Endodermal cell (in vitro differentiated cells): ENCODE results near the gene CHSY1. TPM values are rescaled to one million over a fixed set of nuclear protein-coding genes. Genes with fewer than 3 reads are reported as not detected.

Experiments used
- DNase-seq: peaks from one replicate; pipeline ENCODE4 v3.0.0-alpha.2; 2017
- H3K27ac ChIP-seq: 2 replicates; pipeline ENCODE4 v1.5.1; 2013; ENCODE audit warnings: mild to moderate bottlenecking, low read depth, low read length, moderate library complexity
- H3K27me3 ChIP-seq: 2 replicates; pipeline ENCODE4 v1.6.1; 2013; ENCODE audit warnings: mild to moderate bottlenecking, low read length, moderate library complexity; ENCODE audit not compliant: insufficient read depth, control insufficient read depth, poor library complexity, severe bottlenecking
- H3K36me3 ChIP-seq: 2 replicates; pipeline ENCODE4 v1.7.0; 2013; ENCODE audit warnings: mild to moderate bottlenecking, low read length, moderate library complexity; ENCODE audit not compliant: control insufficient read depth, insufficient read depth
- H3K4me1 ChIP-seq: one replicate; pipeline ENCODE4 v1.7.0; 2013; ENCODE audit warnings: low read length; ENCODE audit not compliant: control insufficient read depth, insufficient read depth
- H3K4me3 ChIP-seq: 2 replicates; pipeline ENCODE4 v1.5.1; 2013; ENCODE audit warnings: mild to moderate bottlenecking, low read length, moderate library complexity
- H3K9ac ChIP-seq: 2 replicates; pipeline ENCODE4 v1.6.1; 2013; ENCODE audit warnings: mild to moderate bottlenecking, low read length, moderate library complexity; ENCODE audit not compliant: poor library complexity, severe bottlenecking; ENCODE audit errors: extremely low read depth
- H3K9me3 ChIP-seq: 2 replicates; pipeline ENCODE4 v1.6.1; 2013; ENCODE audit warnings: mild to moderate bottlenecking, low read length, moderate library complexity; ENCODE audit not compliant: control insufficient read depth
- H3K27ac Mint-ChIP-seq: 2 replicates; pipeline ENCODE4 v1.8.0; 2020; ENCODE audit warnings: mixed read lengths
- H3K27me3 Mint-ChIP-seq: 2 replicates; pipeline ENCODE4 v1.8.0; 2021; ENCODE audit warnings: mild to moderate bottlenecking, mixed read lengths; ENCODE audit not compliant: insufficient read depth
- H3K36me3 Mint-ChIP-seq: 2 replicates; pipeline ENCODE4 v1.8.0; 2020; ENCODE audit warnings: low read depth, mixed read lengths
- H3K4me1 Mint-ChIP-seq: 2 replicates; pipeline ENCODE4 v1.8.0; 2020; ENCODE audit warnings: mixed read lengths
- H3K4me3 Mint-ChIP-seq: 2 replicates; pipeline ENCODE4 v1.8.0; 2020; ENCODE audit warnings: mild to moderate bottlenecking, moderate library complexity, mixed read lengths
- H3K9me3 Mint-ChIP-seq: 2 replicates; pipeline ENCODE4 v1.8.0; 2020; ENCODE audit warnings: mild to moderate bottlenecking, mixed read lengths
- WGBS, 2 experiments: methylation state at CpG; one replicate each; pipeline versions ENCODE4 v1.1.5 to v1.1.7; 2013; ENCODE audit warnings: missing lambda C conversion rate in 2 of 2, mixed read lengths in 1 of 2; ENCODE audit not compliant: insufficient coverage in 1 of 2, insufficient read length in 1 of 2; 5-methylcytosine and 5-hydroxymethylcytosine counted together
- total RNA-seq, 2 donors: library from RNA; stranded (reverse); fragmentation: NEBNext Ultra II Directional in 1 of 2; extraction: Animal tissue kit (Norgen Biotek cat#: 25700) in 1 of 2; gene quantifications; 2 replicates in 1 of 2; 3 replicates in 1 of 2; pipeline ENCODE4 v1.2.1, GENCODE V29; 2021
- TF ChIP-seq, protein P1 (sequence below): fragments of 200-600 bp; sonication (generic); conservative IDR thresholded peaks from 2 replicates; pipeline ENCODE4 v1.5.0; 2021; ENCODE audit warnings: antibody characterized with exemption, mild to moderate bottlenecking

CHSY1 gene
- total RNA-seq, 2 donors from 2014 or later = 33.3 to 39.9 TPM

GRCh38 chr15:101203029-101203573 is 48.7 kb downstream of the CHSY1 start:
- Mint-ChIP-seq H3K36me3 (peaks cover 8% of the 10 kb centered on the region), H3K4me3 (no peak overlapping the region), H3K4me1 (peaks cover 13% of the 10 kb centered on the region), H3K9me3 (no peaks in the 10 kb centered on the region), H3K27ac (no peak overlapping the region), H3K27me3 (no peaks in the 10 kb centered on the region)
- 83 to 100% methylated on average over 2 to 3 of the region's 4 CpGs for WGBS, 2 experiments
- Histone ChIP-seq H3K9ac (no peak overlapping the region), H3K27me3 (no peaks in the 10 kb centered on the region), H3K36me3 (peaks cover 4% of the 10 kb centered on the region), H3K27ac (no peak overlapping the region), H3K4me1 (peaks cover 4% of the 10 kb centered on the region), H3K4me3 (no peak overlapping the region), H3K9me3 (no peaks in the 10 kb centered on the region)
- DNase-seq = no peak
- TF ChIP-seq, protein P1, sequence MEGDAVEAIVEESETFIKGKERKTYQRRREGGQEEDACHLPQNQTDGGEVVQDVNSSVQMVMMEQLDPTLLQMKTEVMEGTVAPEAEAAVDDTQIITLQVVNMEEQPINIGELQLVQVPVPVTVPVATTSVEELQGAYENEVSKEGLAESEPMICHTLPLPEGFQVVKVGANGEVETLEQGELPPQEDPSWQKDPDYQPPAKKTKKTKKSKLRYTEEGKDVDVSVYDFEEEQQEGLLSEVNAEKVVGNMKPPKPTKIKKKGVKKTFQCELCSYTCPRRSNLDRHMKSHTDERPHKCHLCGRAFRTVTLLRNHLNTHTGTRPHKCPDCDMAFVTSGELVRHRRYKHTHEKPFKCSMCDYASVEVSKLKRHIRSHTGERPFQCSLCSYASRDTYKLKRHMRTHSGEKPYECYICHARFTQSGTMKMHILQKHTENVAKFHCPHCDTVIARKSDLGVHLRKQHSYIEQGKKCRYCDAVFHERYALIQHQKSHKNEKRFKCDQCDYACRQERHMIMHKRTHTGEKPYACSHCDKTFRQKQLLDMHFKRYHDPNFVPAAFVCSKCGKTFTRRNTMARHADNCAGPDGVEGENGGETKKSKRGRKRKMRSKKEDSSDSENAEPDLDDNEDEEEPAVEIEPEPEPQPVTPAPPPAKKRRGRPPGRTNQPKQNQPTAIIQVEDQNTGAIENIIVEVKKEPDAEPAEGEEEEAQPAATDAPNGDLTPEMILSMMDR = no peak

DNA sequence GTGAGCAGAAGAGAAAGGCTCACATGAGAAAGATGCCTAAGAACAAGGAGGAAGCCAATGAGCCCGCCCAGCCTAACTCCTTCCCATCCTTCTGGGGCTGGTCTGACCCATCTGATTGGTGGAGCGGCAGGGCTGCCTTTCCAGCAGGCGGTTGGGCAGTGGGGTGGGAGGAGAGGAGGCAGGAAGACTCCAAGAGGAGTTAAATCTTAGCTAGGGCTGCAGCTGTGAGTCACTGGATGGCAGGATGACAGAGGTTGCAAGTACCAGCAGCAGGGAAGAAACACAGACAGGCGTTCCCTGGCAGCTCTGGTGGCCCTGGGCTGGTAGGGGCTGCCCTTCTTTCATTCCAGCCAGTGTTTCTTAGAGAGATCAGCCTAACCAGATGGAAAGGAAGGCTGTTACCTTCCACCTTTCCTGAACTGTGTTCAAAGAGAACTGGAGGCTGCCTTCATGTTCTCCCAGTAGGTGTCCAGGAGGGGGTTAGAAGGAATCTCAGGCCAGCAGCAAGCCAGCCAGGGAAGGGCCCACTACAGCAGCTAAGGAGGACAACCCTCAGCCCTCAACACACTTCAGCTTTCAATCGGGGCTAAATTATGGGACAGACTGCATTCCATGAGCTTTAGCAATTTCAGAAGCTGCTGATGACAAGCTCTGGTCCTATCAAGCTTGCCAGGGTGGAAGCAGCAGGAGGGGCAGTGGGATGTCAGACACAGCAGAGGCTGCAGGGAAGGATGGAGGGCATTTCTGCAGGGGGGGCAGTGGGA is 50.3 kb downstream of the CHSY1 start:
- no peaks in the 10 kb centered on the region for H3K27me3 ChIP-seq
- H3K4me3 ChIP-seq = no peak overlapping the region
- peak overlapping the region; percentile 72 for H3K27ac ChIP-seq
- H3K27ac Mint-ChIP-seq = peak overlapping the region; percentile 58
- H3K9ac ChIP-seq = no peak overlapping the region
- WGBS, 2 experiments = 27 to 50% methylated on average over 1 to 5 of the region's 5 CpGs
- peaks cover 8% of the 10 kb centered on the region for H3K36me3 Mint-ChIP-seq
- peaks cover 4% of the 10 kb centered on the region for H3K36me3 ChIP-seq
- H3K4me1 Mint-ChIP-seq = peaks cover 18% of the 10 kb centered on the region
- TF ChIP-seq, protein P1 = no peak
- DNase-seq = peak; percentile 97
- no peak overlapping the region for H3K4me3 Mint-ChIP-seq
- no peaks in the 10 kb centered on the region for H3K9me3 ChIP-seq
- peaks cover 7% of the 10 kb centered on the region for H3K4me1 ChIP-seq
- no peaks in the 10 kb centered on the region for H3K27me3 Mint-ChIP-seq
- H3K9me3 Mint-ChIP-seq = no peaks in the 10 kb centered on the region

- Mint-ChIP-seq H3K4me3 (no peak overlapping the region), H3K4me1 (peaks cover 18% of the 10 kb centered on the region), H3K27ac (no peak overlapping the region), H3K36me3 (no peaks in the 10 kb centered on the region), H3K27me3 (no peaks in the 10 kb centered on the region), H3K9me3 (no peaks in the 10 kb centered on the region)
- no peak overlapping the region for H3K4me3 ChIP-seq
- TF ChIP-seq, protein P1 = no peak
- no peaks in the 10 kb centered on the region for H3K27me3 ChIP-seq
- H3K9me3 ChIP-seq = no peaks in the 10 kb centered on the region
- 90 to 92% methylated on average over 9 of the region's 9 CpGs for WGBS, 2 experiments
- H3K4me1 ChIP-seq = peaks cover 7% of the 10 kb centered on the region
- no peaks in the 10 kb centered on the region for H3K36me3 ChIP-seq
- H3K27ac ChIP-seq = no peak overlapping the region
- no peak for DNase-seq
- no peak overlapping the region for H3K9ac ChIP-seq
Observed at GRCh38 chr15:101200181-101200580, 51.7 kb downstream of the CHSY1 start.
